ENCODE results near the gene PNKD. TPM values are rescaled to one million over a fixed set of nuclear protein-coding genes. Genes with fewer than 3 reads are reported as not detected.

PNKD gene
- total and polyA plus RNA-seq, 2 donors from 2014 or later: 90.6 to 244 TPM

DNA sequence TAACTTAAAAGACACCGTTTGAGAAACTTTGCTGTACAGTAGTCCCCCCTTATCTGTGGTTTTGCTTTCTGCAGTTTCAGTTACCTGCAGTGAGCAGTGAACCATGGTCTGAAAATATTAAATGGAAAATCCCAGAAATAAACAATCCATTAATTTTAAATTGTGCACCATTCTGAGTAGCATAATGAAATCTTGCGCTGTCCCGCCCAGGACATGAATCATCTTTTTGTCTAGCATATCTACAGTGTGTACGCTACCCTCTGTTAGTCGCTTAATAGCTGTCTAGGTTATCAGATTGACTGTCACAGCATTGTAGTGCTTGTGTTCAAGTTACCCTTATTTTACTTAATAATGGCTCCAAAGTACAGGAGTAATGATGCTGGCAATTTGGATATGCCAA, 47.3 kb upstream of the PNKD start:
- FAIRE-seq (no peak), DNase-seq (no peak)
- peaks cover 3 to 12% (median 9%) of the 10 kb centered on the region in 3 donors for H3K36me3 ChIP-seq (ENCODE audit: control insufficient read depth in 2 of 3, insufficient read depth in 3 of 3, low read length in 3 of 3)
- no peak overlapping the region for H3K9ac ChIP-seq (ENCODE audit: low read length in 3 of 3)
- H3K4me3 ChIP-seq (ENCODE audit: low read length in 3 of 3): no peak overlapping the region
- no peak for TF ChIP-seq CTCF (IDR thresholded peaks at IDR 0.05; ENCODE audit: borderline replicate concordance, extremely low read depth, insufficient read depth)
- no peaks in the 10 kb centered on the region for H3K9me3 ChIP-seq (ENCODE audit: control insufficient read depth in 2 of 3, insufficient read depth in 1 of 3, low read length in 3 of 3)
- H3K27me3 ChIP-seq (ENCODE audit: control insufficient read depth, insufficient read depth, low read length): no peaks in the 10 kb centered on the region
- no peak overlapping the region for H3K27ac ChIP-seq (ENCODE audit: low read depth in 2 of 2, low read length in 2 of 2)
- H3K4me1 ChIP-seq (ENCODE audit: control insufficient read depth in 2 of 3, insufficient read depth in 2 of 3, low read depth in 1 of 3, low read length in 3 of 3): peaks cover 0 to 11% (median 8%) of the 10 kb centered on the region in 3 donors
- intact Hi-C loops (cut with DNase I): no loop called here

- Histone ChIP-seq H3K9me3 (ENCODE audit: control insufficient read depth in 2 of 3, insufficient read depth in 1 of 3, low read length in 3 of 3) (no peaks in the 10 kb centered on the region), H3K9ac (ENCODE audit: low read length in 3 of 3) (no peak overlapping the region), H3K4me3 (ENCODE audit: low read length in 3 of 3) (no peak overlapping the region), H3K27me3 (ENCODE audit: control insufficient read depth, insufficient read depth, low read length) (no peaks in the 10 kb centered on the region), H3K36me3 (ENCODE audit: control insufficient read depth in 2 of 3, insufficient read depth in 3 of 3, low read length in 3 of 3) (peaks cover 3 to 19% (median 16%) of the 10 kb centered on the region in 3 donors), H3K4me1 (ENCODE audit: control insufficient read depth in 2 of 3, insufficient read depth in 2 of 3, low read depth in 1 of 3, low read length in 3 of 3) (peaks cover 0 to 12% (median 9%) of the 10 kb centered on the region in 3 donors), H3K27ac (ENCODE audit: low read depth in 2 of 2, low read length in 2 of 2) (no peak overlapping the region)
- no peak for DNase-seq
- FAIRE-seq: no peak
- intact Hi-C loops (cut with DNase I): no loop called here
- TF ChIP-seq CTCF (IDR thresholded peaks at IDR 0.05; ENCODE audit: borderline replicate concordance, extremely low read depth, insufficient read depth): no peak
Observed at GRCh38 chr2:218224186-218224585, 46.1 kb upstream of the PNKD start.

DNA sequence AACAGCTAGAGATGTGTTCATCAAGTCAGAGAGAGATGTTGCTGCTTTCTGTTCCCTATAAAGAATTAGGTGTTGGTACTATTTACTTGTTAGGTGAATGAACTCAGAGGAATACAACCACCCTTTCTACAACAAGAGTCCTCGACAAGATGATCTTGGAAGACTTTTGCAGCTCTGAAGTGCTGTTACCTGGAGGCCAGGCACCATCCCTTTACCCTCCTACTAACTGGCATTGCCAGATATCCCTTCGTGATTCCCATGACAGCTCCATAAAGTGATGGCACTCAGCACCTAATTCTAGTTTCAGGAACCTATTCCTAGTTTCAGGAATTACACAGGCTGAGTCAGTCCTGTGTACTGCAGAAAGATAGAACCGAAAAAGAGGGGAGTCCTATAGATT, 43.4 kb upstream of the PNKD start:
- peaks cover 3 to 19% (median 16%) of the 10 kb centered on the region in 3 donors for H3K36me3 ChIP-seq (ENCODE audit: control insufficient read depth in 2 of 3, insufficient read depth in 3 of 3, low read length in 3 of 3)
- H3K27me3 ChIP-seq (ENCODE audit: control insufficient read depth, insufficient read depth, low read length): no peaks in the 10 kb centered on the region
- peaks cover 0 to 25% (median 16%) of the 10 kb centered on the region in 3 donors for H3K4me1 ChIP-seq (ENCODE audit: control insufficient read depth in 2 of 3, insufficient read depth in 2 of 3, low read depth in 1 of 3, low read length in 3 of 3)

More for the DNA sequence above, 43.4 kb upstream of the PNKD start:
- no peak for FAIRE-seq
- TF ChIP-seq CTCF (IDR thresholded peaks at IDR 0.05; ENCODE audit: borderline replicate concordance, extremely low read depth, insufficient read depth): no peak
- H3K4me3 ChIP-seq (ENCODE audit: low read length in 3 of 3): no peak overlapping the region
- intact Hi-C loops (cut with DNase I): no loop called here
- DNase-seq: no peak
- no peaks in the 10 kb centered on the region for H3K9me3 ChIP-seq (ENCODE audit: control insufficient read depth in 2 of 3, insufficient read depth in 1 of 3, low read length in 3 of 3)
- no peak overlapping the region for H3K9ac ChIP-seq (ENCODE audit: low read length in 3 of 3)
- H3K27ac ChIP-seq (ENCODE audit: low read depth in 2 of 2, low read length in 2 of 2): no peak overlapping the region

All from kidney (tissue), 14 donors.